Endothelial cell of umbilical vein (primary cell): ENCODE data around the gene SV2C. TPM values are rescaled to one million over a fixed set of nuclear protein-coding genes. Genes with fewer than 3 reads are reported as not detected.

Source experiments
- BruUV-seq: library from RNA; stranded (reverse); fragments of 400-500 nt; replicated peaks from 2 replicates; lab custom pipeline; 2021; lab: Mats Ljungman, UMichigan
- CTCF ChIA-PET: fragments of 300-600, 350-600 bp; sonication (Branson Sonifier 250); formaldehyde crosslinking; loops from one replicate; lab custom pipeline; 2021; ENCODE audit warnings: antibody characterized with exemption, inconsistent platforms; lab: Charles Lee
- POLR2A ChIA-PET: fragments of 300-600, 350-600 bp; sonication (Branson Sonifier 250); formaldehyde crosslinking; loops from one replicate; lab custom pipeline; 2021; ENCODE audit warnings: antibody characterized with exemption, inconsistent platforms; lab: Charles Lee
- DNase-seq: peaks from one replicate; pipeline ENCODE4 v3.0.0-alpha.2; 2011; ENCODE audit warnings: low read depth, low spot score
- FAIRE-seq: peaks from 2 replicates; lab custom pipeline; 2011; peaks lifted over from hg19 to GRCh38; lab: Jason Lieb, UNC
- H2AFZ ChIP-seq: 2 replicates; pipeline ENCODE4 v1.6.0; 2012; ENCODE audit warnings: low read depth, low read length, control low read depth, inconsistent platforms
- H3K27ac ChIP-seq: 2 replicates; pipeline ENCODE4 v1.5.1; 2011; ENCODE audit warnings: low read depth, mild to moderate bottlenecking, control low read depth, low read length, moderate library complexity; ENCODE audit not compliant: insufficient read depth
- H3K27me3 ChIP-seq, 2 experiments: 2 replicates each; pipeline versions ENCODE4 v1.6.0 to v1.6.1; 2011; ENCODE audit warnings: low read length in 2 of 2, mixed read lengths in 1 of 2; ENCODE audit not compliant: control insufficient read depth in 2 of 2, insufficient read depth in 2 of 2
- H3K36me3 ChIP-seq, 2 experiments: 2 replicates in 1 of 2; 3 replicates in 1 of 2; pipeline ENCODE4 v1.5.1; 2011; ENCODE audit warnings: low read length in 2 of 2, mild to moderate bottlenecking in 1 of 2, moderate library complexity in 1 of 2; ENCODE audit not compliant: control insufficient read depth in 2 of 2, insufficient read depth in 2 of 2; ENCODE audit errors: extremely low read depth in 1 of 2
- H3K4me1 ChIP-seq: 3 replicates; pipeline ENCODE4 v1.5.1; 2011; ENCODE audit warnings: mild to moderate bottlenecking, low read length; ENCODE audit not compliant: control insufficient read depth, insufficient read depth; ENCODE audit errors: extremely low read depth
- H3K4me2 ChIP-seq: 2 replicates; pipeline ENCODE4 v1.6.1; 2011; ENCODE audit warnings: low read length, control low read depth, mixed read lengths; ENCODE audit not compliant: insufficient read depth
- H3K4me3 ChIP-seq, 3 experiments: fragments of 200-600 bp in 1 of 3; sonication (generic), shearing (Covaris generic) in 1 of 3; replicated peaks in 1 of 3; 2 replicates each; pipeline ENCODE4 v1.5.1; 2011 to 2016; ENCODE audit warnings: control low read depth in 3 of 3, low read length in 3 of 3, mild to moderate bottlenecking in 2 of 3, inconsistent platforms in 1 of 3, low read depth in 1 of 3, moderate library complexity in 1 of 3; ENCODE audit not compliant: insufficient read depth in 1 of 3
- H3K79me2 ChIP-seq: 2 replicates; pipeline ENCODE4 v1.6.0; 2012; ENCODE audit warnings: low read length, inconsistent platforms; ENCODE audit not compliant: control insufficient read depth, insufficient read depth
- H3K9ac ChIP-seq: replicated peaks from 2 replicates; pipeline ENCODE3; 2011; ENCODE audit warnings: low read length, control low read depth; ENCODE audit not compliant: insufficient read depth; ENCODE audit errors: extremely low read depth
- H3K9me1 ChIP-seq: replicated peaks from 3 replicates; pipeline ENCODE4 v1.6.0; 2011; ENCODE audit warnings: mild to moderate bottlenecking, low read length; ENCODE audit not compliant: control insufficient read depth, insufficient read depth; ENCODE audit errors: extremely low read depth
- H3K9me3 ChIP-seq: replicated peaks from 2 replicates; pipeline ENCODE4 v1.5.1; 2012; ENCODE audit warnings: low read length, inconsistent platforms; ENCODE audit not compliant: control insufficient read depth, insufficient read depth
- H4K20me1 ChIP-seq: replicated peaks from 2 replicates; pipeline ENCODE3; 2011; ENCODE audit warnings: mild to moderate bottlenecking, low read length; ENCODE audit not compliant: control insufficient read depth, insufficient read depth; ENCODE audit errors: extremely low read depth
- CTCF ChIP-seq, 2 donors: IDR thresholded peaks; 1 replicate in 1 of 2; 2 replicates in 1 of 2; pipeline ENCODE4 v1.5.1; 2011; ENCODE audit warnings: low read length in 2 of 2, mild to moderate bottlenecking in 2 of 2, moderate library complexity in 2 of 2, control low read depth in 1 of 2, inconsistent platforms in 1 of 2, low read depth in 1 of 2; ENCODE audit not compliant: insufficient read depth in 1 of 2; ENCODE audit errors: extremely low read depth in 1 of 2
- EZH2 ChIP-seq: IDR thresholded peaks from 2 replicates; pipeline ENCODE4 v1.6.1; 2012; ENCODE audit warnings: borderline replicate concordance, low read depth, mild to moderate bottlenecking, moderate library complexity, low read length, inconsistent platforms; ENCODE audit not compliant: severe bottlenecking
- FOS ChIP-seq: IDR thresholded peaks from 2 replicates; pipeline ENCODE4 v1.6.1; 2011; ENCODE audit warnings: mild to moderate bottlenecking, low read length, moderate library complexity, borderline replicate concordance; ENCODE audit not compliant: insufficient read depth
- GATA2 ChIP-seq: IDR thresholded peaks from 2 replicates; pipeline ENCODE4 v1.7.0; 2011; ENCODE audit warnings: low read depth, mild to moderate bottlenecking, moderate library complexity, mixed read lengths, low read length; ENCODE audit not compliant: insufficient read length, insufficient read depth
- JUN ChIP-seq: IDR thresholded peaks from 2 replicates; pipeline ENCODE4 v1.6.1; 2011; ENCODE audit warnings: borderline replicate concordance, low read depth; ENCODE audit not compliant: insufficient read length, insufficient read depth
- MAX ChIP-seq: IDR thresholded peaks from 2 replicates; pipeline ENCODE4 v1.6.1; 2011; ENCODE audit not compliant: insufficient read depth, insufficient read length
- MYC ChIP-seq: IDR thresholded peaks from one replicate; pipeline ENCODE4 v1.6.1; 2011; ENCODE audit warnings: mild to moderate bottlenecking, low read depth, low read length
- POLR2A ChIP-seq: IDR thresholded peaks from 2 replicates; pipeline ENCODE4 v1.6.1; 2012; ENCODE audit warnings: low read depth, mild to moderate bottlenecking, control low read depth, low read length
- POLR2AphosphoS5 ChIP-seq: IDR thresholded peaks from 2 replicates; pipeline ENCODE4 v1.6.1; 2012; ENCODE audit warnings: low read depth, mild to moderate bottlenecking, control low read depth, low read length, moderate library complexity; ENCODE audit not compliant: insufficient read depth
- dilution Hi-C: fragments of 300-500 bp; cut with MboI; formaldehyde crosslinking; loops from one replicate; pipeline ENCODE4 v1.15.0; 2019; ENCODE audit warnings: low sequenced_read_pairs; ENCODE audit not compliant: extremely low pct_ligation_motif_present
- intact Hi-C: fragments of 100-400 bp; cut with micrococcal nuclease; formaldehyde crosslinking; loops from one replicate; pipeline ENCODE4 v1.10.0; 2022
- polyA plus RNA-seq, 4 experiments: library from polyadenylated mRNA; depleted of rRNA in 3 of 4; stranded (reverse) in 3 of 4; unstranded in 1 of 4; fragments of >200 nt; gene quantifications; 2 replicates each; pipeline versions ENCODE4 v1.2.1 to v1.2.3, GENCODE V29; 2011 to 2012; ENCODE audit warnings: missing spikeins in 1 of 4
- total RNA-seq: library from RNA; stranded (reverse); gene quantifications from 2 replicates; pipeline ENCODE4 v1.2.3, GENCODE V29; 2021

Gene SV2C
- total and polyA plus RNA-seq, 2 donors (not counting 3 experiments of a cell fraction or from before 2014, with no cell fraction given): not detected

- no peaks in the 10 kb centered on the region for H3K36me3 ChIP-seq
- BruUV-seq: no TSS peak
- POLR2A ChIA-PET: no interaction called here
- H3K4me2 ChIP-seq: no peak overlapping the region
- H3K27ac ChIP-seq: no peak overlapping the region
- DNase-seq (no peak), FAIRE-seq (no peak)
- H3K9me1 ChIP-seq: no peaks in the 10 kb centered on the region
- no peaks in the 10 kb centered on the region for H3K4me1 ChIP-seq
- dilution Hi-C loops (no loop called here), intact Hi-C loops (no loop called here)
- H3K4me3 ChIP-seq: no peak overlapping the region
- no peaks in the 10 kb centered on the region for H3K9me3 ChIP-seq
- no peak overlapping the region for H2AFZ ChIP-seq
- no peaks in the 10 kb centered on the region for H3K27me3 ChIP-seq
- no peaks in the 10 kb centered on the region for H4K20me1 ChIP-seq
- no peak overlapping the region for H3K9ac ChIP-seq
- no peaks in the 10 kb centered on the region for H3K79me2 ChIP-seq
- CTCF ChIA-PET: interaction anchor here (2.0 kb wide), 1 partner anchor 232 kb away, joined by 4 read pairs; no protein-coding TSS in a partner anchor
- TF ChIP-seq MYC (no peak), FOS (no peak), MAX (no peak), GATA2 (no peak), POLR2A (no peak), CTCF (IDR thresholded peaks at IDR 0.05; ENCODE audit: extremely low read depth in 1 of 2, insufficient read depth in 1 of 2, low read depth in 1 of 2, low read length in 2 of 2) (no peak), POLR2AphosphoS5 (no peak), EZH2 (no peak), JUN (no peak)
Measured at GRCh38 chr5:76351176-76351575, 268.0 kb downstream of the SV2C start.
